Adrenal gland (tissue), 12 donors: ENCODE measurements around the gene MRPL38. TPM values are rescaled to one million over a fixed set of nuclear protein-coding genes. Genes with fewer than 3 reads are reported as not detected.

Experiments
- DNase-seq, 7 donors: peaks; one replicate each; pipeline ENCODE4 v3.0.0-alpha.2; 2019 to 2020
- H3K27ac ChIP-seq, 5 donors: fragments of 200-600 bp; sonication (generic) in 4 of 5; 1 replicate in 3 of 5; 2 replicates in 2 of 5; pipeline versions ENCODE4 v1.5.1 to v1.8.0; 2016 to 2020; ENCODE audit warnings: mild to moderate bottlenecking in 1 of 5
- H3K27me3 ChIP-seq: fragments of 200-600 bp; 2 replicates; pipeline ENCODE4 v1.8.0; 2021
- H3K36me3 ChIP-seq, 2 donors: fragments of 200-600 bp; replicated peaks in 1 of 2; 1 replicate in 1 of 2; 2 replicates in 1 of 2; pipeline versions ENCODE4 v1.5.1 to v1.8.0; 2018 to 2022
- H3K4me1 ChIP-seq, 2 donors: fragments of 200-600 bp; replicated peaks in 1 of 2; 1 replicate in 1 of 2; 2 replicates in 1 of 2; pipeline versions ENCODE4 v1.5.1 to v1.8.0; 2018 to 2021
- H3K4me3 ChIP-seq, 4 donors: fragments of 200-600 bp; sonication (generic) in 3 of 4; one replicate each; pipeline ENCODE4 v1.5.1; 2016 to 2018
- H3K9me3 ChIP-seq, 3 donors: fragments of 200-600 bp; sonication (generic) in 1 of 3; replicated peaks in 1 of 3; 1 replicate in 2 of 3; 2 replicates in 1 of 3; pipeline versions ENCODE4 v1.5.1 to v1.8.0; 2016 to 2021
- POLR2A ChIP-seq, 2 donors: fragments of 450-650 bp; IDR thresholded peaks; one replicate each; pipeline ENCODE4 v1.6.1; 2017; ENCODE audit warnings: antibody characterized with exemption in 2 of 2, mild to moderate bottlenecking in 2 of 2, moderate library complexity in 1 of 2
- WGBS, 4 donors: extraction: QIAGEN DNeasy Blood & Tissue Kit in 2 of 4; methylation state at CpG; one replicate each; pipeline versions ENCODE4 v1.1.5 to v1.1.7; 2013 to 2017; 5-methylcytosine and 5-hydroxymethylcytosine counted together
- intact Hi-C, 2 donors: fragments of 100-400 bp; cut with DNase I; formaldehyde crosslinking; loops; one replicate each; pipeline versions ENCODE4 v1.14.1 to v1.15.0; 2022 to 2023
- polyA plus RNA-seq, 3 donors: library from polyadenylated mRNA; stranded (reverse); fragments of 200-250 nt in 2 of 3; fragments of 350-450 nt in 1 of 3; fragmentation: Illumina TruSeq in 1 of 3; extraction: RNeasy Lipid Tissue Mini Kit (QIAGEN cat#74804) in 1 of 3; gene quantifications; one replicate each; pipeline ENCODE4 v1.2.3, GENCODE V29; 2013 to 2014
- total RNA-seq, 9 donors: library from RNA; depleted of rRNA in 4 of 9; stranded (reverse); fragments of >200 nt in 4 of 9; fragments of 120-200 nt in 1 of 9; fragmentation: NEBNext Ultra II Directional in 1 of 9; extraction: Animal tissue kit (Norgen Biotek cat#: 25700) in 1 of 9; gene quantifications; one replicate each; pipeline versions ENCODE4 v1.1.0 to v1.2.4, GENCODE V29; 2013 to 2023
- TF ChIP-seq, protein P1 (sequence below), 6 experiments: fragments of 450-650 bp in 4 of 6; fragments of 200-600 bp in 2 of 6; sonication (generic) in 1 of 6; IDR thresholded peaks; 1 replicate in 5 of 6; 2 replicates in 1 of 6; pipeline versions ENCODE4 v1.5.1 to v1.8.0; 2016 to 2021; ENCODE audit warnings: antibody characterized with exemption in 6 of 6, mild to moderate bottlenecking in 2 of 6, moderate library complexity in 1 of 6
- donor health status: healthy with polysubstance abuse.
- donor health status: Bipolar disorder and iron deficiency.
- donor health status: DM: yes; HTN: yes; CAD: no.
- donor health status: DM: no; HTN: no; CAD: no.
- donor health status: DM: no; HTN: no; CAD: no.
- donor health status: DM: yes; HTN: yes; CAD: no.

Gene MRPL38
- total and polyA plus RNA-seq, 12 donors, result 36.7 to 214 (median 82.7) TPM

DNA sequence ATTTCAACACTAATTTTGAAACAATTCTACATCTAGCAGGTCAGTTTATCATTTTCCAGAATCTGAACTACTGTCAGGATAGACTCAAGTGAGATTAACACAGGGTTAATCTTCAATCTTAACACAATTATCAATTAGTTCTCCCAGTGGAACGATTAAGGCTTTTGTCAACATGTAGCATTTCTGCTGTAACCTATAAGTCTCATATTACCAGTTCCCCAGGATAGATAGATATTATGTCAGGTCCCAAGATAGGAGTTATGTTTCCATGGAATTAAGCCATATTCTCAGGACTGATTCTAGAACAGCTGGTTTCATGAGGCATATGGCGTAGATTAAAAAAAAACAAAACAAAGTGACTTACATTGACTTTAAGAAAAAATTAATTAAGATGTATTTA lies 40.5 kb upstream of the MRPL38 start:
- intact Hi-C loops, result no loop called here

DNA sequence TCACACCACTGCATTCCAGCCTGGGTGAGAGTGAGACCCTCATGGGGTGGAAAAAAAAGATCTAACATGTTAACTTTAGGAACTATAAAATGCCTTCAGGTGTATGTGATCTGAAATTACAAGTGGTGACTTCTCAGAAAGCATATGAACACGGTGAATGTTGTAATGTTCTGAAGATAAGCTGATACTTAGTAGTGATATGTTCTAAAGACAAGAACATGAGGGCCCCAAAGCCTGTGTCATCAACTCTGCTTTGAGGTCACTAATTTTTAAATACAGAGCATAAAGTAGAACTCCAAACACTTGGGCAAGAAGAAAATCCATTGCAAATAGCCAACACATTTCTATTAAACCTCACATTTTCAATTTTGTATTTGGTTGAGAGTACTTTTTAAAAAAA lies 38.8 kb upstream of the MRPL38 start:
- H3K4me1 ChIP-seq, result peaks cover 0 to 14% of the 10 kb centered on the region in 2 donors
- peaks cover 0 to 38% of the 10 kb centered on the region in 2 donors for H3K36me3 ChIP-seq
- no peak for DNase-seq
- TF ChIP-seq, protein P1, sequence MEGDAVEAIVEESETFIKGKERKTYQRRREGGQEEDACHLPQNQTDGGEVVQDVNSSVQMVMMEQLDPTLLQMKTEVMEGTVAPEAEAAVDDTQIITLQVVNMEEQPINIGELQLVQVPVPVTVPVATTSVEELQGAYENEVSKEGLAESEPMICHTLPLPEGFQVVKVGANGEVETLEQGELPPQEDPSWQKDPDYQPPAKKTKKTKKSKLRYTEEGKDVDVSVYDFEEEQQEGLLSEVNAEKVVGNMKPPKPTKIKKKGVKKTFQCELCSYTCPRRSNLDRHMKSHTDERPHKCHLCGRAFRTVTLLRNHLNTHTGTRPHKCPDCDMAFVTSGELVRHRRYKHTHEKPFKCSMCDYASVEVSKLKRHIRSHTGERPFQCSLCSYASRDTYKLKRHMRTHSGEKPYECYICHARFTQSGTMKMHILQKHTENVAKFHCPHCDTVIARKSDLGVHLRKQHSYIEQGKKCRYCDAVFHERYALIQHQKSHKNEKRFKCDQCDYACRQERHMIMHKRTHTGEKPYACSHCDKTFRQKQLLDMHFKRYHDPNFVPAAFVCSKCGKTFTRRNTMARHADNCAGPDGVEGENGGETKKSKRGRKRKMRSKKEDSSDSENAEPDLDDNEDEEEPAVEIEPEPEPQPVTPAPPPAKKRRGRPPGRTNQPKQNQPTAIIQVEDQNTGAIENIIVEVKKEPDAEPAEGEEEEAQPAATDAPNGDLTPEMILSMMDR (IDR thresholded peaks at IDR 0.05), result no peak
- TF ChIP-seq POLR2A (IDR thresholded peaks at IDR 0.05), result no peak
- 74 to 95% (median 86%) methylated on average over 1 of the region's 1 CpG for WGBS, 4 donors
- H3K27me3 ChIP-seq, result no peaks in the 10 kb centered on the region
- H3K4me3 ChIP-seq, result no peak overlapping the region
- intact Hi-C loops, result no loop called here
- no peaks in the 10 kb centered on the region for H3K9me3 ChIP-seq
- no peak overlapping the region for H3K27ac ChIP-seq

More for the DNA sequence above, 40.5 kb upstream of the MRPL38 start:
- no peak for TF ChIP-seq POLR2A (IDR thresholded peaks at IDR 0.05)
- TF ChIP-seq, protein P1 (IDR thresholded peaks at IDR 0.05), result no peak
- peaks cover 0 to 11% of the 10 kb centered on the region in 2 donors for H3K4me1 ChIP-seq
- no peak overlapping the region for H3K4me3 ChIP-seq
- no peak overlapping the region for H3K27ac ChIP-seq
- H3K9me3 ChIP-seq, result no peaks in the 10 kb centered on the region
- peaks cover 0 to 55% of the 10 kb centered on the region in 2 donors for H3K36me3 ChIP-seq
- DNase-seq, result no peak
- H3K27me3 ChIP-seq, result no peaks in the 10 kb centered on the region
- 64 to 76% (median 73%) methylated on average over 2 of the region's 2 CpGs for WGBS, 4 donors

DNA sequence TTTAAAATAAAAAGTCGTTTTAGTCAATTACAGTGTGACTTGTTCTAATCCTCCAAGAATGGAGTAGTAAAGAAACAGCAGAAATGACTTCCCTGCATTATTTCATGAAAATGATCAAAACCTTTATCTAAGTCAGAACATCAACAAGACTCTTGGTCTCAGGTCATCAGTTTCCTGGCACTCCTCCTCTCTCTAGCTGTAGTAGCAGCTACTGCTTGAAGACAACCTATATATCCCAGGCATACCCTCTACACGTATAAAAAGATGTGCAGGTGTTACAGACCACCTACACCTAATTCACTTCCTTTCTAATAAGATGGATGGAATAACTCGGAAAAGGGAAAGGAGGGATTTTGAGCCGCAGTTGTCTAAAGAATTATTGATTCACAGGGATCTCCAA lies 37.8 kb upstream of the MRPL38 start:
- Histone ChIP-seq H3K36me3 (peaks cover 0 to 28% of the 10 kb centered on the region in 2 donors), H3K4me1 (peaks cover 0 to 14% of the 10 kb centered on the region in 2 donors), H3K9me3 (no peaks in the 10 kb centered on the region), H3K4me3 (no peak overlapping the region), H3K27ac (no peak overlapping the region), H3K27me3 (no peaks in the 10 kb centered on the region)
- intact Hi-C loops, result no loop called here
- no peak for DNase-seq
- no peak for TF ChIP-seq POLR2A (IDR thresholded peaks at IDR 0.05)
- TF ChIP-seq, protein P1 (IDR thresholded peaks at IDR 0.05), result no peak
- 88 to 92% (median 91%) methylated on average over 4 of the region's 4 CpGs for WGBS, 4 donors

DNA sequence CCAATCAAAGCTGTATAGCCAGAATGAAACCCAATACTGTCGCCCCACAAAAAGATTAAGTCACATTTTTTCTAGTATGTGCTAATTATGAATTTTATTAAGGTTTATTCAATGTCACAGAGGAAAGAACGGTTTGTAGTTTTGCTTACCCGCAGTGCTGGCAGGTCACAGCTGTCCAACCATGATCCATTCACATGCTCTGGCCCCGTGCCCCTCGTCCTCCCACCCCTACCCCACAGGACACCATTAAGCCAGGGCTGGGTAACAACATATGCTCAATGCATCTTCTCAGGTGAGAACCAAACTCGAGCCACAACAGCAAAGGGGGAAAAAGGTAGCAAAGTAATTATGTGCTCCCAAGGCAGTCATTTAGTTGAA lies 36.7 kb upstream of the MRPL38 start:
- peak in 2 of 7 donors; percentile 23 to 61 for DNase-seq
- Histone ChIP-seq H3K4me1 (peaks cover 0 to 14% of the 10 kb centered on the region in 2 donors), H3K36me3 (peaks cover 0 to 18% of the 10 kb centered on the region in 2 donors), H3K27ac (peak overlapping the region in 2 of 5 donors; percentile 24 to 64), H3K9me3 (no peaks in the 10 kb centered on the region), H3K27me3 (no peaks in the 10 kb centered on the region), H3K4me3 (peak overlapping the region in 1 of 4 donors; percentile 76)
- intact Hi-C loops, result no loop called here
- TF ChIP-seq, protein P1 (IDR thresholded peaks at IDR 0.05), result no peak
- TF ChIP-seq POLR2A (IDR thresholded peaks at IDR 0.05), result no peak
- WGBS, 4 donors, result 36 to 42% (median 37%) methylated on average over 6 of the region's 6 CpGs
